T-helper 1 cell (primary cell): Measurements from ENCODE around the gene PLCXD3.

Experiments
- DNase-seq, 5 donors: peaks; one replicate each; pipeline ENCODE4 v3.0.0-alpha.2; 2012 to 2020

Gene PLCXD3

DNA sequence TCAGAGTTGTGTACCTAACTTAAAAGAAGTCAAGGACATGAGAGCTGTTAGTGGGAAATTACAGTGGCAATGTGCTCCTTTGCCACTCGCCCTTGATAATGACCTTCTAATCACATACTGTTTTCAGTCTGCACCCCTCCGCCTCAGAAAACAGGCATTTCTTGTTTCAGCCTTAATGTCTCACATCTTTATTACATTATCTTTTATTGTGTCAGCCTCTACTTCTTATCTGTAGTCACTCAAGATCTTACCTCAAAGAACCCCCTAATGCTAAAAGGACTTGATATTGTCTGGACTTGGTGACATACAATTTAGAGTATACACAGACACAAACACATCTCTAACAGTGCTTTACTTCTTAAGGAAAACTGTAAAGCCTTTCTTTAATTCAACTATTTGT, 97.9 kb downstream of the PLCXD3 start:
- no peak for DNase-seq

DNA sequence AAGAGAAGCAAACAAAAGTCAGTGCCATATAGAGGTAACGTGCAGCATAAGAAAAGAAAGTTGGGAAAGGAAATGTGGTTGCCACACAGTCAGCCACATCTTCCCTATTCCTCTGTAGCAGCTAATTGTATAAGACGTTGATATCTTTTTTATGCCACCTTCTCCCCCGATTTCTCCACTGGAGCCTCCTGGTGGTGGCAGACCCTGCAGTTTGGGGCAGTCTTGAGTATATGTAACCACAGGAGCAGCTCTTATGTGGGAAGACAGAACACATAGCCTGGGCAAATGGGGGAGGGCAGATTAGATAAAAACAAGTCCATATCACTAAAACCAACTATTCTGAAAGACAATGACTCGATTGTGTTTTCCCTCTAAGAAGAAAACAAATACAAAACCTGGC, 99.7 kb downstream of the PLCXD3 start:
- DNase-seq = no peak

GRCh38 chr5:41410307-41410706, 100.1 kb downstream of the PLCXD3 start:
- no peak for DNase-seq

GRCh38 chr5:41408676-41409443, 101.5 kb downstream of the PLCXD3 start:
- DNase-seq = no peak

- DNase-seq = no peak
These were observed 103.5 kb downstream of the PLCXD3 start for GRCh38 chr5:41406936-41407335.

- no peak for DNase-seq
These were observed 104.0 kb downstream of the PLCXD3 start for GRCh38 chr5:41406424-41406823.

DNA sequence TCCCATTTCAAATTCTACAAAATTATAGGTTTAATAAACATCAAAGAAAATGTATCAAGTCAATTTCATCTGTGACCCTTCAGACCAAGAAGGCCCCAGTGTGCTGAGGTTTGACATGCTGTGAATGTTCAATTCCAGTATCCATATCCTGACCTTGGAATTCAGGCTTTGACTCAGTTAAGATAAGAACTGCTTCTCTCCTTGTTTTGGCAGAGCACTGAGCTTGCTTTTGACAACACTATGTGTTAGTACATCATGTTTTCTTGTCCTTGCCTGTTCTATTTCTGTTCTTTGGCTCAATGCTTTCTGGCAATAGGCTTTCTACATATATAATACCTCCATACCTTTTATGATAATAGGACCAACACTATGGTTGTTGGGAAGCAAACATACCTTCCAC, 105.6 kb downstream of the PLCXD3 start:
- no peak for DNase-seq

GRCh38 chr5:41403846-41404245, 106.6 kb downstream of the PLCXD3 start:
- DNase-seq = no peak

- DNase-seq = no peak
These were observed 107.6 kb downstream of the PLCXD3 start for GRCh38 chr5:41402845-41403244.

DNA sequence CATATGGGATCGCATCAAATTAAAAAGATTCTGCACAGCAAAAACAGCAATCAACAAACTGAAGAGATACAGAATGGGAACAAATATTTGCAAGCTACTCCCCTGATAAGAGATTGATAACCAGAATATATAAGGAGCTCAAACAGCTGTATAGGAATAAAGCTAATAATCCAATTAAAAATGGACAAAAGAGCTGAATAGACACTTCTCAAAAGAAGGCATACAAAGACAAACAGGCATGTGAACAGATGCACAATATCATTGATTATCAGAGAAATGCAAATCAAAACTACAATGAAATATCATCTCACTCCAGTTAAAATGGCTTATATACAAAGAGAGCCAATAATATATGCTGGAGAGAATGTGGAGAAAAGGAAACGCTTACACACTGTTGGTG, 110.6 kb downstream of the PLCXD3 start:
- no peak for DNase-seq

DNA sequence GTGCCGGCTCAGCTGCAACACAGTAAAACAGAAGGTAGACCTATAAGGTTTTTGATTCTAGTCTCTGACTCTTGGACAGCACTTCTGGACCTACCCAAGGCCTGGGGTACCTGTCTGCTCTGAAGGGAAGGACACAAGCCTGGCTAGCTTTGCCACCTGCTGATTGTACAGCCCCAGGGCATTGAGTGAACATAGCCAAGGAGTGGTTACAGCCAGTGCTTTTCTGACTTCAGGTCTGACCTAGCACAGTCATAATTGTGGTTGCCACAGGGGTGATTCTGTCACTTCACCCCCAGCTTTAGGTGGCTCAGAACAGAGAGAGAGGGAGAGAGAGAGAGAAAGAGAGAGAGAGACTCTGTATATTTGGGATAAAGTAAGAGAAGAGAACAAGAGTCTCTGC, 118.4 kb downstream of the PLCXD3 start:
- no peak for DNase-seq

DNA sequence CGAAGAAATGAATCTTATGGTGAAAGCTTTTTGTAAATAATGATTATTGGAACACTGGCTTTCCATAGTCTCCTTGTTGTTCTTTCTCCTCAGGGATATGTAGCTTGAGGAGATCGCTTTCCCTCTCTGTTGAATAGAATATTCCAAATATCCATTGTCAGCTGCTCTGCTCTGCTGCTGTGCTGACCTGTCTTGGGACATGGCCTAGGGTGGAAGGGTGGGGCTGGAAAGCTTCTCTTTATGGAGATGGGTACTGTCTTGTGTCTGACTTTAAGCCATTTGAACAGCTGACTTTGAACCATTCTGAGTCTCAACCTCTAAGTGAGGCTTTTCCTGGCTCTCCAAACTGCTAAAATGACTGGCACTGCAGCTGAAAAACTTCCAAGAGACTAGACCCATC, 135.8 kb downstream of the PLCXD3 start:
- no peak for DNase-seq

GRCh38 chr5:41373230-41373629, 137.2 kb downstream of the PLCXD3 start:
- no peak for DNase-seq

- no peak for DNase-seq
These were observed 138.7 kb downstream of the PLCXD3 start for GRCh38 chr5:41371738-41372137.

- DNase-seq = no peak
These were observed 139.9 kb downstream of the PLCXD3 start for GRCh38 chr5:41370482-41370881.

DNA sequence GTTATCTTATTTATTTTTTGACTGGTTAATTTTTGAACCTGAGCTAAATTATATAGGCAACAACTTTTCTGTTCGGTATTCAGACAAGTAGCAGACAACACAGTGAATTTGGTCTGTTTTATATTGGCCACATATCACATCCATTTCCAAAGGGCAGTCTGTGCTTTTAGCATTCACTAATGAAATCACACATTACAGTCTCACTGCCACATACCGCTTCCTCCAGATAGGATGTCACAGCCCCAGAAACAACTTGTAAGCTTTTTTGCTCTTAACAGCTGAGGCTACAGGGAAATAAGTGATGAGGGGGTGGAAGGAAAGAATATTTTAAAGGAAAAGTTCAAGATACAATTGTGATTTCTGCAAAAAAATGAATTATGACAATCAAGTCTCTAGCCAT, 140.6 kb downstream of the PLCXD3 start:
- DNase-seq = no peak

DNA sequence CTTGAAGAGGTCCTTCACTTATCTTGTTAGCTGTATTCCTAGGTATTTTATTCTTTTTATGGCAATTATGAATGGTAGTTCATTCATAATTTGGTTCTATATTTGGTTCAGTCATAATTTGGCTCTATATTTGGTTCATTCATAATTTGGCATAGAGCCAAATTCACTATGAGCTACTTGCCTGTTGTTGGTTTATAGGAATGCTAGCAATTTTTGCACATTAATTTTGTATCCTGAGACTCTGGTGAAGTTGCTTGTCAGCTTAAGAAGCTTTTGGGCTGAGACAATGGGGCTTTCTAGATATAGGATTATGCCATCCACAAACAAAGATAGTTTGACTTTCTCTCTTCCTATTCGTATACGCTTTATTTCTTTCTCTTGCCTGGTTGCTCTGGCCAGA, 142.2 kb downstream of the PLCXD3 start:
- DNase-seq = no peak

- no peak for DNase-seq
These were observed 145.0 kb downstream of the PLCXD3 start for GRCh38 chr5:41365369-41365768.

GRCh38 chr5:41364346-41364745, 146.1 kb downstream of the PLCXD3 start:
- DNase-seq = no peak

GRCh38 chr5:41363343-41363986, 146.9 kb downstream of the PLCXD3 start:
- no peak for DNase-seq

GRCh38 chr5:41356786-41357185, 153.6 kb downstream of the PLCXD3 start:
- no peak for DNase-seq

- no peak for DNase-seq
These were observed 160.6 kb downstream of the PLCXD3 start for GRCh38 chr5:41349846-41350245.

GRCh38 chr5:41347569-41347968, 162.8 kb downstream of the PLCXD3 start:
- DNase-seq = no peak

GRCh38 chr5:41346609-41347008, 163.8 kb downstream of the PLCXD3 start:
- no peak for DNase-seq

GRCh38 chr5:41345295-41345694, 165.1 kb downstream of the PLCXD3 start:
- DNase-seq = no peak
